ENCODE results near the gene ABCA8. TPM values are rescaled to one million over a fixed set of nuclear protein-coding genes. Genes with fewer than 3 reads are reported as not detected.

ABCA8 gene
- total RNA-seq, 1 experiment from 2014 or later = 0.15 TPM

Other genes with a start within 250 kb of the ABCA8 start
- gene ABCA9, start 105.5 kb upstream of the ABCA8 start, total RNA-seq (2021) = not detected in 3 replicates
- gene ABCA6, start 186.5 kb upstream of the ABCA8 start, total RNA-seq (2021) = not detected in 3 replicates